Posterior vena cava (tissue), 2 donors: ENCODE data around the gene DNAAF5. TPM values are rescaled to one million over a fixed set of nuclear protein-coding genes. Genes with fewer than 3 reads are reported as not detected.

Experiments used
- DNase-seq: peaks from one replicate; pipeline ENCODE4 v3.0.0-alpha.2; 2020; ENCODE audit warnings: low spot score
- intact Hi-C, 2 donors: fragments of 100-400 bp; cut with DNase I; formaldehyde crosslinking; loops; one replicate each; pipeline versions ENCODE4 v1.14.1 to v1.14.2; 2022 to 2023
- total RNA-seq, 2 donors: library from RNA; stranded (reverse); fragmentation: NEBNext Ultra II Directional; extraction: Animal tissue kit (Norgen Biotek cat#: 25700); gene quantifications; one replicate each; pipeline ENCODE4 v1.2.1, GENCODE V29; 2021
- donor health status: DM: yes; HTN: yes; CAD: no.
- donor health status: DM: yes; HTN: yes; CAD: no.

DNAAF5 gene
- total RNA-seq, 2 donors from 2014 or later = 12.6 to 16.9 TPM

- peak; percentile 63 for DNase-seq
- intact Hi-C loops = loop anchor here in 1 of 2 donors (1.0 kb wide), 1 partner anchor 356 kb away; no protein-coding TSS in a partner anchor
Measured at GRCh38 chr7:756928-757560, 30.5 kb downstream of the DNAAF5 start.

GRCh38 chr7:757741-758163 lies 31.3 kb downstream of the DNAAF5 start:
- peak; percentile 65 for DNase-seq

GRCh38 chr7:759569-759968 lies 33.1 kb downstream of the DNAAF5 start:
- no peak for DNase-seq

More at GRCh38 chr7:757741-758163, 31.3 kb downstream of the DNAAF5 start:
- intact Hi-C loops = no loop called here

GRCh38 chr7:760006-760405 lies 33.5 kb downstream of the DNAAF5 start:
- DNase-seq = no peak
- intact Hi-C loops = loop anchor here in 1 of 2 donors (5.0 kb wide), 1 partner anchor 43 kb away; no protein-coding TSS in a partner anchor

More at GRCh38 chr7:759569-759968, 33.1 kb downstream of the DNAAF5 start:
- intact Hi-C loops = no loop called here

- intact Hi-C loops = loop anchor here in 1 of 2 donors (5.0 kb wide), 1 partner anchor 44 kb away; no protein-coding TSS in a partner anchor
- DNase-seq = no peak
Measured at GRCh38 chr7:761101-761500, 34.6 kb downstream of the DNAAF5 start.

- no peak for DNase-seq
- intact Hi-C loops = loop anchor here in 1 of 2 donors (5.0 kb wide), 1 partner anchor 44 kb away; no protein-coding TSS in a partner anchor
Measured at GRCh38 chr7:761631-762030, 35.1 kb downstream of the DNAAF5 start.

GRCh38 chr7:762885-763284 lies 36.4 kb downstream of the DNAAF5 start:
- intact Hi-C loops = loop anchor here in 1 of 2 donors (5.0 kb wide), 1 partner anchor 46 kb away; no protein-coding TSS in a partner anchor

GRCh38 chr7:763762-764161 lies 37.3 kb downstream of the DNAAF5 start:
- intact Hi-C loops = loop anchor here in 1 of 2 donors (5.0 kb wide), 1 partner anchor 46 kb away; no protein-coding TSS in a partner anchor
- no peak for DNase-seq

More at GRCh38 chr7:762885-763284, 36.4 kb downstream of the DNAAF5 start:
- DNase-seq = no peak

GRCh38 chr7:765383-765782 lies 38.9 kb downstream of the DNAAF5 start:
- intact Hi-C loops = no loop called here
- DNase-seq = no peak

GRCh38 chr7:767580-767940 lies 41.1 kb downstream of the DNAAF5 start:
- intact Hi-C loops = no loop called here
- no peak for DNase-seq

- DNase-seq = no peak
- intact Hi-C loops = no loop called here
Measured at GRCh38 chr7:767941-768731, 41.6 kb downstream of the DNAAF5 start.

GRCh38 chr7:768881-769504 lies 42.5 kb downstream of the DNAAF5 start:
- no peak for DNase-seq
- intact Hi-C loops = no loop called here

- intact Hi-C loops = loop anchor here in 1 of 2 donors (5.0 kb wide), 1 partner anchor 253 kb away; the partner anchor contains the start of gene PDGFA
- no peak for DNase-seq
Measured at GRCh38 chr7:770336-770735, 43.8 kb downstream of the DNAAF5 start.

GRCh38 chr7:770741-771166 lies 44.3 kb downstream of the DNAAF5 start:
- intact Hi-C loops = loop anchor here in 1 of 2 donors (5.0 kb wide), 1 partner anchor 253 kb away; the partner anchor contains the start of gene PDGFA

GRCh38 chr7:771234-772004 lies 44.9 kb downstream of the DNAAF5 start:
- peak; percentile 90 for DNase-seq
- intact Hi-C loops = loop anchor here in 1 of 2 donors (5.0 kb wide), 1 partner anchor 254 kb away; the partner anchor contains the start of gene PDGFA

More at GRCh38 chr7:770741-771166, 44.3 kb downstream of the DNAAF5 start:
- DNase-seq = no peak

GRCh38 chr7:772005-772294 lies 45.5 kb downstream of the DNAAF5 start:
- no peak for DNase-seq
- intact Hi-C loops = loop anchor here in 1 of 2 donors (5.0 kb wide), 1 partner anchor 255 kb away; the partner anchor contains the start of gene PDGFA

- intact Hi-C loops = loop anchor here in 1 of 2 donors (5.0 kb wide), 1 partner anchor 255 kb away; the partner anchor contains the start of gene PDGFA
- no peak for DNase-seq
Measured at GRCh38 chr7:772392-772791, 45.9 kb downstream of the DNAAF5 start.

GRCh38 chr7:772861-773621 lies 46.5 kb downstream of the DNAAF5 start:
- intact Hi-C loops = loop anchor here in 1 of 2 donors (5.0 kb wide), 1 partner anchor 256 kb away; the partner anchor contains the start of gene PDGFA
- no peak for DNase-seq
